Epithelial cell of prostate (primary cell): ENCODE results near the gene HTR4.

ENCODE experiments used
- DNase-seq: peaks from one replicate; pipeline ENCODE4 v3.0.0-alpha.2; 2011; ENCODE audit warnings: low read depth, low spot score
- H3K27ac ChIP-seq: fragments of 450-650 bp; 2 replicates; pipeline ENCODE4 v1.5.1; 2017; ENCODE audit warnings: mild to moderate bottlenecking

HTR4 gene

GRCh38 chr5:148620091-148620490 is 34.2 kb downstream of the HTR4 start:
- no peak for DNase-seq
- no peak overlapping the region for H3K27ac ChIP-seq

- no peak overlapping the region for H3K27ac ChIP-seq
- no peak for DNase-seq
Observed at GRCh38 chr5:148619484-148619883, 34.8 kb downstream of the HTR4 start.

GRCh38 chr5:148615644-148616275 is 38.6 kb downstream of the HTR4 start:
- no peak for DNase-seq
- no peak overlapping the region for H3K27ac ChIP-seq

- no peak for DNase-seq
- no peak overlapping the region for H3K27ac ChIP-seq
Observed at GRCh38 chr5:148607406-148607805, 46.9 kb downstream of the HTR4 start.

- H3K27ac ChIP-seq = no peak overlapping the region
- no peak for DNase-seq
Observed at GRCh38 chr5:148606296-148606695, 48.0 kb downstream of the HTR4 start.

GRCh38 chr5:148599187-148599586 is 55.1 kb downstream of the HTR4 start:
- H3K27ac ChIP-seq = no peak overlapping the region
- no peak for DNase-seq

GRCh38 chr5:148595697-148596096 is 58.6 kb downstream of the HTR4 start:
- no peak overlapping the region for H3K27ac ChIP-seq
- DNase-seq = no peak

- H3K27ac ChIP-seq = no peak overlapping the region
- DNase-seq = no peak
Observed at GRCh38 chr5:148586796-148587195, 67.5 kb downstream of the HTR4 start.

- DNase-seq = no peak
- H3K27ac ChIP-seq = no peak overlapping the region
Observed at GRCh38 chr5:148585988-148586387, 68.3 kb downstream of the HTR4 start.

GRCh38 chr5:148584103-148584502 is 70.2 kb downstream of the HTR4 start:
- no peak overlapping the region for H3K27ac ChIP-seq
- DNase-seq = no peak

- no peak overlapping the region for H3K27ac ChIP-seq
- no peak for DNase-seq
Observed at GRCh38 chr5:148583421-148583965, 70.8 kb downstream of the HTR4 start.

GRCh38 chr5:148574167-148574566 is 80.2 kb downstream of the HTR4 start:
- no peak for DNase-seq
- no peak overlapping the region for H3K27ac ChIP-seq

GRCh38 chr5:148573374-148573773 is 81.0 kb downstream of the HTR4 start:
- H3K27ac ChIP-seq = no peak overlapping the region
- DNase-seq = no peak

- H3K27ac ChIP-seq = no peak overlapping the region
- DNase-seq = peak; percentile 3
Observed at GRCh38 chr5:148569948-148570347, 84.4 kb downstream of the HTR4 start.

GRCh38 chr5:148565148-148565547 is 89.2 kb downstream of the HTR4 start:
- H3K27ac ChIP-seq = no peak overlapping the region
- no peak for DNase-seq

- DNase-seq = no peak
- no peak overlapping the region for H3K27ac ChIP-seq
Observed at GRCh38 chr5:148563021-148563420, 91.3 kb downstream of the HTR4 start.

GRCh38 chr5:148561801-148562311 is 92.5 kb downstream of the HTR4 start:
- no peak for DNase-seq
- H3K27ac ChIP-seq = no peak overlapping the region

- no peak for DNase-seq
- no peak overlapping the region for H3K27ac ChIP-seq
Observed at GRCh38 chr5:148559461-148559860, 94.9 kb downstream of the HTR4 start.

GRCh38 chr5:148558892-148559291 is 95.4 kb downstream of the HTR4 start:
- no peak for DNase-seq
- H3K27ac ChIP-seq = no peak overlapping the region

GRCh38 chr5:148556835-148557234 is 97.5 kb downstream of the HTR4 start:
- no peak for DNase-seq
- peak overlapping the region; percentile 38 for H3K27ac ChIP-seq

GRCh38 chr5:148554621-148555020 is 99.7 kb downstream of the HTR4 start:
- DNase-seq = no peak
- no peak overlapping the region for H3K27ac ChIP-seq

- no peak for DNase-seq
- no peak overlapping the region for H3K27ac ChIP-seq
Observed at GRCh38 chr5:148543727-148544126, 110.6 kb downstream of the HTR4 start.
